ENCODE data around the gene DAP. TPM values are rescaled to one million over a fixed set of nuclear protein-coding genes. Genes with fewer than 3 reads are reported as not detected.

DAP gene
- total RNA-seq, 1 experiment from 2014 or later = 114 TPM

DNA sequence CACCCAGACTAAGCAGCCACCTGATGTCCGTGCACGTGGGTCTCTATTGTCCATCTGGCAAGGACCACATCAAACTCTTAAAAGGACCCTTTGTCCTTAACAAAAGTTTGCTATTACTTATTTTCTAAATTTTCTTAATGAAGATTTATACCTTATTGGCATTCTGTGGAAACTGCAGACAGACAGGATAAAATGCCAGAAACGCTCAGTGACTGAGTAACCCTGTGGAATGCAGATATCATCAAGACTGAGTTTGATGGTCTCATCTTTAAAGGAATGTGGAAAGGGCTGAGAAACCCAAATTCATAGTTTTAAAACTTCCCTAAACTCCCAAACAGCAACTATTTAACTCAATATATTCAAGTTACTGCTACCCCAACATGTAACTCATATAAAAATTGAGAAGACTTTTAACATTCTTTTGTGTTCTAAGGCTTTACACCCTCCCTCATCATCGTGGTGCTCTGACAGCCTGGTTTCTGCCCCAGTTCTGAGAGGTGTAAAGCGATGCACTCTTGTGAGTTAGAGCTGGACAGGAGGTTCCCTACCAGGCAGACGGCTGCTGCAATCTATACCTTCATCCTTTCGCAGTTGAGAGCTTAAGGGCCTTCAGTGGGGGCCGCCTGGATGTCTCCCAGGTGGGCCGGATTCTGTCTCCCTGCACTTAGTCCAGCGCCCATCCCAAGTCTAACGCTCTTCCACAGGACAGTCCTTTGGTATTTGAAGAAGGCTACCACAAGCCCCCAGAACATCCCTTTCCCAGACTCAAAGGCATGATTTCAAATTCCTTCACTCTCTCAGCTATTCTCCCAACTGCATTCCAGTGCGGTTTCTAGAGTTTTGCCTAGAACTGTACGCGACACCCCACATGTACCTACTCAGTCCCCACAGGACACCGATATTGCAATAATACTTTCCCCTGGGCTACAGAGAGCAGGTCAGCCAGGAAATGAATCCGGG, 68.9 kb downstream of the DAP start:
- ChIA-PET POLR2A (interaction anchor here (1.4 kb wide), 1 partner anchor 560 kb away, joined by 5 read pairs; no protein-coding TSS in a partner anchor), CTCF (interaction anchor here (0.6 to 3.1 kb wide), 8 partner anchors 8 to 1027 kb away, joined by 3 to 15 read pairs (median 4); no protein-coding TSS in a partner anchor)
- BruUV-seq (replicated peaks) = no TSS peak
- Mint-ChIP-seq H3K4me3 (ENCODE audit: unreplicated experiment) (no peak overlapping the region), H3K27ac (ENCODE audit: low read depth, unreplicated experiment) (no peak overlapping the region), H3K9me3 (ENCODE audit: unreplicated experiment) (no peaks in the 10 kb centered on the region), H3K27me3 (ENCODE audit: insufficient read depth, unreplicated experiment) (no peaks in the 10 kb centered on the region), H3K4me1 (ENCODE audit: insufficient read depth, unreplicated experiment) (peaks cover 11% of the 10 kb centered on the region), H3K36me3 (ENCODE audit: insufficient read depth, unreplicated experiment) (peaks cover 4% of the 10 kb centered on the region)
- DNase-seq (ENCODE audit: unreplicated experiment) = no peak
- intact Hi-C loops (cut with micrococcal nuclease) = loop anchor here (10.0 kb wide), 2 partner anchors 293 to 1033 kb away; no protein-coding TSS in a partner anchor
- no peak for TF ChIP-seq CTCF (IDR thresholded peaks at IDR 0.05; ENCODE audit: unreplicated experiment)

DNA sequence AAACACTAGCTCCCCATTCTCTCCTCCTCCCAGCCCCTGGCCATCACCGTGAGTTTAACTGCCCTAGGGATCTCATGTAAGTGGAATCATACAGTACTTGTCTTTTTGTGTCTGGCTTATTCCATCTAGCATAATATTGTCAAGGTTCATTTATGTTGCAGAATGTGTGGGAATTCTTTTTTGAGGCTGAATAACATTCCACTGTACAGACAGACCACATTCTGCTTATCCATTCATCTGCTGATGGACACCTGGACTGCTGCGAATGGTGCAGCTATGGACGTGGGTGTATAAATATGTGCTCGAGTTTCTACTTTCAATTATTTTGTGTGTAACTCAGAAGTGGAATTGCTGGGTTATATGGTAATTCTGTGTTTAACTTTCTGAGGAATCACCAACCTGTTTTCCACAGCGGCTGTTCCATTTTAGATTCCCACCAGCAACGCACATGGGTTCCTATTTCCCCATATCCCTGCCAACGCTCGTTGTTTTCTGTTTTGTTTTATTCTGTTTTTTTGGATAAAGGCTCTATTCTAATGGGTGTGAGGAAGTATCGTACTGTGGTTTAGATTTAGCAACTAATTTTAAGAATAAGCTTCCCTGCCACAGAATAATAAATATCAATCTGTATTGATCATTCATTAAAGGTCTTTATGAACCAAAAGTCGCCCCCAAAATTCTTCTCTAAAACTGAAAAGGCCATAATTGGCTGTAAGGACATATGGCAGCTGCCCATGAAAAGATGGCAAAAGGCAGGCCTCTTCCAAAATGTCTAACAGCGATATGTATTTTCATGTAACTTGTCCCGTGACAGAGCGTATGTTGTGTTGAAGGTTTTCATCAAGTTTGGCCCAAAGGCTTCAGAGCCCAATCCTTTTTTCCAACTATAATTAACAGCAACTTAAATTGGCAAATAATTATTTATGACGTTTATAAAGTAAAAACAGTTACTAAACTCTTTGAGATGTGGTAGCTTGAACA, 70.3 kb downstream of the DAP start:
- H3K27ac Mint-ChIP-seq (ENCODE audit: low read depth, unreplicated experiment) = no peak overlapping the region

DNA sequence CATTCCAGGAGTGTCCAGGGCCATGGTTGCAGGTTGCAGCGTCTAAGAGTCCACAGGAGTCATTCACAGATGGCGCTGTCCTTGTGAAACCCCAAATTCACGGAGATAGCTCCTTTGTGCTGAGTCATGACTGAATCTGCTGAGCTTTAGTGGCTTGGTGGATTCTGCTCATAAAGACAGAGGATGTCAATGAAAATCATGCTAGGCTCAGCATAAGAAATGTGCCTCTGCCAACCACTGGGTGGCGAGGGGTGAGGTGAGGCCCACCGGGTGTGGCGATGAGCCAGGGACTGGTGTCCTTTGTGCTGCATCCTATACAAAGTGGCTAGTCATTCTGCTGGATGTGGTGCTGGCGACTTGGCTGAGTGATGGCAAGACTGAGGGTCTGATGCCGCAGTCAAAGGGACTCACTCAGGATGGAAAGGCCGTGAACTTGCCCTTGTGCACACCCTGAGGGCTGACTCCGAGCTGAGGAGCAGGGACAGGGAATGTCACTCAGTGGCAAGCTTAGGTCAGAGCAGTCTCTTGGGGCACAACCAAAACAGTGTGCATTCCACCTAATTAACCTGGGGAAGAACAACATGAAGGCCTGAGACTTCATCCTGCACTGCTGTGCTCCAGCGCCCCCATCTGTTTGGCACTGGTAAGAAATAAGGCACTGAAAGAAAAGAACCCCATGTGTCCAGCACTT, 71.5 kb downstream of the DAP start:
- ChIA-PET POLR2A (no interaction called here), CTCF (interaction anchor here (0.7 to 3.1 kb wide), 10 partner anchors 9 to 1330 kb away, joined by 3 to 15 read pairs (median 3); no protein-coding TSS in a partner anchor)
- H3K4me3 Mint-ChIP-seq (ENCODE audit: unreplicated experiment) = no peak overlapping the region
- H3K27me3 Mint-ChIP-seq (ENCODE audit: insufficient read depth, unreplicated experiment) = no peaks in the 10 kb centered on the region
- intact Hi-C loops (cut with micrococcal nuclease) = loop anchor here (10.0 kb wide), 2 partner anchors 295 to 1035 kb away; no protein-coding TSS in a partner anchor
- BruUV-seq (replicated peaks) = no TSS peak
- peaks cover 4% of the 10 kb centered on the region for H3K36me3 Mint-ChIP-seq (ENCODE audit: insufficient read depth, unreplicated experiment)
- TF ChIP-seq CTCF (IDR thresholded peaks at IDR 0.05; ENCODE audit: unreplicated experiment) = peak; percentile 27
- peaks cover 5% of the 10 kb centered on the region for H3K4me1 Mint-ChIP-seq (ENCODE audit: insufficient read depth, unreplicated experiment)
- no peaks in the 10 kb centered on the region for H3K9me3 Mint-ChIP-seq (ENCODE audit: unreplicated experiment)
- no peak overlapping the region for H3K27ac Mint-ChIP-seq (ENCODE audit: low read depth, unreplicated experiment)
- DNase-seq (ENCODE audit: unreplicated experiment) = peak; percentile 57

More for the DNA sequence above, 70.3 kb downstream of the DAP start:
- H3K4me1 Mint-ChIP-seq (ENCODE audit: insufficient read depth, unreplicated experiment) = peaks cover 11% of the 10 kb centered on the region
- no peak overlapping the region for H3K4me3 Mint-ChIP-seq (ENCODE audit: unreplicated experiment)
- no TSS peak for BruUV-seq (replicated peaks)
- no peaks in the 10 kb centered on the region for H3K9me3 Mint-ChIP-seq (ENCODE audit: unreplicated experiment)
- TF ChIP-seq CTCF (IDR thresholded peaks at IDR 0.05; ENCODE audit: unreplicated experiment) = no peak
- H3K27me3 Mint-ChIP-seq (ENCODE audit: insufficient read depth, unreplicated experiment) = no peaks in the 10 kb centered on the region
- ChIA-PET CTCF (interaction anchor here (0.6 to 3.1 kb wide), 9 partner anchors 11 to 419 kb away, joined by 3 to 15 read pairs (median 5); no protein-coding TSS in a partner anchor), POLR2A (no interaction called here)
- intact Hi-C loops (cut with micrococcal nuclease) = loop anchor here (10.0 kb wide), 2 partner anchors 294 to 1034 kb away; no protein-coding TSS in a partner anchor
- H3K36me3 Mint-ChIP-seq (ENCODE audit: insufficient read depth, unreplicated experiment) = peaks cover 4% of the 10 kb centered on the region
- DNase-seq (ENCODE audit: unreplicated experiment) = no peak
